ENCODE measurements around the gene SLC25A21. TPM values are rescaled to one million over a fixed set of nuclear protein-coding genes. Genes with fewer than 3 reads are reported as not detected.

Gene SLC25A21
- total RNA-seq, 1 donor from 2014 or later, result not detected

GRCh38 chr14:36662543-36663403 lies 509.6 kb downstream of the SLC25A21 start:
- Mint-ChIP-seq H3K27me3 (peaks cover 86% of the 10 kb centered on the region), H3K4me3 (no peak overlapping the region), H3K27ac (peak overlapping the region; percentile 65), H3K36me3 (ENCODE audit: low read depth) (peaks cover 6% of the 10 kb centered on the region), H3K9me3 (peaks cover 13% of the 10 kb centered on the region), H3K4me1 (peaks cover 9% of the 10 kb centered on the region)
- DNase-seq, result no peak
- intact Hi-C loops (cut with micrococcal nuclease), result loop anchor here (2.0 kb wide), 1 partner anchor 930 kb away; no protein-coding TSS in a partner anchor

DNA sequence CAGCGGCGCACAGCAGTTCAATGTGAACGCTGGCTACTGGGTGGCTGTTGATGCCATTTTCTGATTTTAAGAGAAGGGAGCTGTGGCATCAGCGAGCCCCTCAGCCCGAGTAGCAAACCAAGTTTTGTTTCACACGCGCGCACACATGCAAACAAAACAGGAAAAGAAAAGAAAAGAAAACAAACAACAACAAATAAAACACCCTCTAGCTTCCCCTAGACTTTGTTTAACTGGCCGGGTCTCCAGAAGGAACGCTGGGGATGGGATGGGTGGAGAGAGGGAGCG lies 510.2 kb downstream of the SLC25A21 start:
- no peak for DNase-seq
- peaks cover 9% of the 10 kb centered on the region for H3K4me1 Mint-ChIP-seq
- peak overlapping the region; percentile 65 for H3K27ac Mint-ChIP-seq
- H3K9me3 Mint-ChIP-seq, result peaks cover 10% of the 10 kb centered on the region
- H3K27me3 Mint-ChIP-seq, result peaks cover 86% of the 10 kb centered on the region
- intact Hi-C loops (cut with micrococcal nuclease), result loop anchor here (2.0 kb wide), 1 partner anchor 931 kb away; no protein-coding TSS in a partner anchor
- H3K4me3 Mint-ChIP-seq, result peak overlapping the region; percentile 15
- peaks cover 6% of the 10 kb centered on the region for H3K36me3 Mint-ChIP-seq (ENCODE audit: low read depth)

DNA sequence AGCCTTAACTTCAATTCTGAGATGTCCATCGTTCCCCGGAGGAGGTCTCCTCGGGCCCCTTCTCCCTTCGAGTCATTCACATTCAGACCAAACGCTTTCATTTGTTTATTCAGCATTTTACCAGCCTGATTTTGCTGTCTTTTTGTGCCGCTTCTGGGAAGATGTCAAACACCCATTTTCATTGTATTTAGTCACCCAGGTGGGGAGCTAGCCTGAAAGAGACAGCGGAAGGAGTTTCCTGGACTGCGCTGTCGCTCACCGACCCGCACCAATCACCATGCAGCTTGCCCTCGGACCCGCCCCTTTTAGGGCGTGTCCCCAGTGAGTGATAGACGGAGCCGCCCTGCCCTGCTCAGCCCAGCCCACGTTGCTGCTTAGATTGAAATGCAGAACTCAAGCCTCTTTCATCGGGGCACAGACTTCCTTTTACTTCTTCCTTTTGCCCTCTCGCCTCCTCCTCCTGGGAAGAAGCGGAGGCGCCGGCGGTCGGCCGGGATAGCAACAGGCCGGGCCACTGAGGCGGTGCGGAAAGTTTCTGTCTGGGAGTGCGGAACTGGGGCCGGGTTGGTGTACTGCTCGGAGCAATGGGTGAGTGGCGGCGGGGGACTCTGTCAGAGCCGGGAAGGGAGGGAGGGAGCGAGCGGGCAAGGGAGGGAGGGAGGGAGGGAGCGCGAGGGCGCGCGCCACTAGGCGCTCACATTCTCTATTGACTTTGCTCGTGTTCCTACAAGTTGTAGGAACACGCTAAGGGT lies 510.7 kb downstream of the SLC25A21 start, which contains the start of gene PAX9:
PAX9 (plus strand) TSS at position 355 of the 752 bp plus-strand sequence; CDS start at position 585, 230 bp downstream.
- H3K4me3 Mint-ChIP-seq, result peak within 1 kb of the TSS; percentile 15
- peaks cover 10% of the 10 kb centered on the region for H3K9me3 Mint-ChIP-seq
- peaks cover 12% of the 10 kb centered on the region for H3K4me1 Mint-ChIP-seq
- peaks cover 7% of the 10 kb centered on the region for H3K36me3 Mint-ChIP-seq (ENCODE audit: low read depth)
- peak; percentile 64 for DNase-seq
- H3K27me3 Mint-ChIP-seq, result peaks cover 90% of the 10 kb centered on the region
- H3K27ac Mint-ChIP-seq, result peak within 1 kb of the TSS; percentile 65
- intact Hi-C loops (cut with micrococcal nuclease), result loop anchor here (2.0 kb wide), 1 partner anchor 931 kb away; no protein-coding TSS in a partner anchor

- Mint-ChIP-seq H3K9me3 (peaks cover 10% of the 10 kb centered on the region), H3K36me3 (ENCODE audit: low read depth) (peaks cover 8% of the 10 kb centered on the region), H3K4me1 (peaks cover 13% of the 10 kb centered on the region), H3K4me3 (no peak overlapping the region), H3K27ac (no peak overlapping the region), H3K27me3 (peaks cover 95% of the 10 kb centered on the region)
- DNase-seq, result peak; percentile 55
- intact Hi-C loops (cut with micrococcal nuclease), result loop anchor here (1.0 kb wide), 1 partner anchor 80 kb away; no protein-coding TSS in a partner anchor
Measured at GRCh38 chr14:36660736-36661505, 511.5 kb downstream of the SLC25A21 start.

GRCh38 chr14:36659822-36660735 lies 512.3 kb downstream of the SLC25A21 start:
- Mint-ChIP-seq H3K36me3 (ENCODE audit: low read depth) (peaks cover 8% of the 10 kb centered on the region), H3K9me3 (peaks cover 14% of the 10 kb centered on the region), H3K4me3 (no peak overlapping the region), H3K4me1 (peaks cover 16% of the 10 kb centered on the region), H3K27me3 (peaks cover 95% of the 10 kb centered on the region), H3K27ac (no peak overlapping the region)
- DNase-seq, result no peak
- intact Hi-C loops (cut with micrococcal nuclease), result loop anchor here (1.0 to 5.0 kb wide), 3 partner anchors 79 to 1552 kb away; no protein-coding TSS in a partner anchor

- Mint-ChIP-seq H3K27me3 (peaks cover 95% of the 10 kb centered on the region), H3K27ac (peak overlapping the region; percentile 51), H3K4me1 (peaks cover 15% of the 10 kb centered on the region), H3K36me3 (ENCODE audit: low read depth) (peaks cover 8% of the 10 kb centered on the region), H3K4me3 (no peak overlapping the region), H3K9me3 (peaks cover 13% of the 10 kb centered on the region)
- no peak for DNase-seq
- intact Hi-C loops (cut with micrococcal nuclease), result loop anchor here (5.0 kb wide), 2 partner anchors 152 to 1553 kb away; no protein-coding TSS in a partner anchor
Measured at GRCh38 chr14:36659010-36659821, 513.2 kb downstream of the SLC25A21 start.

DNA sequence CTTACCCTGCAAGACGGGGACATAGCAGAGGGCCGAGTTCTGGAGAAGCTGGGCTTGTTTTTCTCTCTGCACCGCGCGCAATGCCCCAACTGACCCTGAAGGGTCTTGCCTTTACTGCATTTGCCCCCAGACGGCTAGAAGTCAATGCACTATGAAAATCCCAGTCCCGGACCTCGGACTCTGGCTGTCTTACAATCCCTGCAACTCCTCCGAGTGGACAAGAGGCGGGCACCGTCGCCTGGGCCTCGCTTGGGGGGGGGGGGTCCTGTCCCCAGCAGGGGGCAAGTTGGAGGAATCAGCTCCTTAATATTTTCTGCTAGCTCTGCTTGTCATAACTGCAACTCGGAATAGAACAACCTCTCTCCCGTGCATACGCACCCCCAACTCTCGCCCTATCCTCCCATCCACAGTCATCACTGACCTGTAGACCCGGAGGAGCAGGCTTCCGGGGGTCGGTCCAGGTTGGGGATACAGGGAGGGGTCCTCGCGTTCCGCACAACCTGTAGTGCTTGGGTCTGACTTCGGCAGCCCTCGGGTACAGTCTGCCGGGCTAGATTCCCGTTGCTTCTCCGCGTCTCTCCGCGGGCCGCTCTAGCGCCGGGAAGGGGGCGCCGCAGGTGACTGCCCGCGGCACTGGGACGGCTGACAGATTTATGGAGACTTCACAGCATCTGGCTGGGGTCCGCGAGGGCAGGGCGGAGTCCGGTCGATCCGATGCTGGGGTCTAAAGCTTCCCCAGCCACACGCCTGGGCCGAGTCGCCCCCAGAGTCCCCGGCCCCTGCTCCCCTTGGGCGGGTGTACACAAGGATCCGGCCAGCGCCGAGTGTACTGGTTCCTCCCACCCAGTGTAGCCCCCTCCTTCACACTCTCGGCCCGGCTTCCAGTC lies 514.0 kb downstream of the SLC25A21 start:
- Mint-ChIP-seq H3K27ac (peak overlapping the region; percentile 65), H3K36me3 (ENCODE audit: low read depth) (peaks cover 6% of the 10 kb centered on the region), H3K4me3 (no peak overlapping the region), H3K9me3 (peaks cover 9% of the 10 kb centered on the region), H3K4me1 (peaks cover 8% of the 10 kb centered on the region), H3K27me3 (peaks cover 91% of the 10 kb centered on the region)
- no peak for DNase-seq
- intact Hi-C loops (cut with micrococcal nuclease), result loop anchor here (5.0 kb wide), 2 partner anchors 151 to 1554 kb away; no protein-coding TSS in a partner anchor

DNA sequence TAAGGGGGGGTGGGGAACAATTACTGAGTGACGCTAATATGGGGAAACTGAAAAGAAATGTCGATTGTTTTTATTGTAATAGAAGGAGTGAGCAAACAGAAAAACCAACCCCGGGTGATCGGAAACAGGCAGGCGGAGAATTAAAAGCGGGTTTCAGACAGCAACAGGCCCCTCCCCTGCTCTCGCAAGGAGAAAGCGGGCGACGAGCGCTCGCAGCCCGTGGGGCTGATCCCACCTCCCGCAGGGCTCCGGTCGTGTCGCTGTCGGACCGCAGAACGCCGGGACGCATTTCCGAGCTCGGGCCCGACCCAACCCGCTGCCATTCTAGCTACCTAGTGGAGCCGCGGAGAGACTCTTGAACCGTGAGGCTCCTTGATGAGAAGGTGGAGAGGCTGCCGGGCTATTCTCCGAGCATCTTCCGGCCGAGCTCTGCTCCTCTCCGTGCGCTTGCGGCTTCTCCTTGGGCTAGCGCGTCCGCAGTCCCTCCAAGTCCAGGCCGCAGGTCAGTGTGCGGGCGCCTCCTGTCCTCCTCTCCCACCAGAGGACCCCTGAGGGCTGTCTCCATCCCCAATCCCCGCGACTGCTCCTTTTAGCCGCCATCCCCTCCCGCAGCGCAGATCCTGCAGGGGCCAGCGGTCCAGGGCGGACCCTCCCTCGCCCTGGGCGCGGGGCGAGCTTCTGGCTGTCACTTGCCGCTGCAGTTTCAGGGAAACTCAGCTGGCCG lies 514.8 kb downstream of the SLC25A21 start:
- Mint-ChIP-seq H3K4me3 (no peak overlapping the region), H3K27me3 (peaks cover 93% of the 10 kb centered on the region), H3K36me3 (ENCODE audit: low read depth) (peaks cover 6% of the 10 kb centered on the region), H3K4me1 (peaks cover 7% of the 10 kb centered on the region), H3K9me3 (peaks cover 9% of the 10 kb centered on the region), H3K27ac (no peak overlapping the region)
- DNase-seq, result peak; percentile 57
- intact Hi-C loops (cut with micrococcal nuclease), result loop anchor here (2.0 to 5.0 kb wide), 3 partner anchors 137 to 1555 kb away; partner anchors contain the start of gene NKX2-1

- Mint-ChIP-seq H3K36me3 (ENCODE audit: low read depth) (peaks cover 6% of the 10 kb centered on the region), H3K9me3 (peaks cover 9% of the 10 kb centered on the region), H3K4me1 (peaks cover 7% of the 10 kb centered on the region), H3K27me3 (peaks cover 88% of the 10 kb centered on the region), H3K27ac (peak overlapping the region; percentile 67), H3K4me3 (no peak overlapping the region)
- intact Hi-C loops (cut with micrococcal nuclease), result loop anchor here (2.0 to 5.0 kb wide), 3 partner anchors 136 to 1555 kb away; partner anchors contain the start of gene NKX2-1
- DNase-seq, result peak; percentile 57
Measured at GRCh38 chr14:36656687-36657398, 515.6 kb downstream of the SLC25A21 start.
